NCI-H146 treated with DMSO at 0.1 percent for 48 hours (cell line): ENCODE measurements around the gene MYO18B.

Experiments used
- DNase-seq: peaks from one replicate; lab custom pipeline; 2025; ENCODE audit not compliant: unreplicated experiment; lab: John Stamatoyannopoulos, UW

Gene MYO18B

GRCh38 chr22:25847451-25847850 is 105.5 kb downstream of the MYO18B start:
- no peak for DNase-seq

- no peak for DNase-seq
These were observed 107.0 kb downstream of the MYO18B start for GRCh38 chr22:25848954-25849353.

- no peak for DNase-seq
These were observed 107.5 kb downstream of the MYO18B start for GRCh38 chr22:25849522-25849921.

GRCh38 chr22:25852223-25852622 is 110.2 kb downstream of the MYO18B start:
- no peak for DNase-seq

- no peak for DNase-seq
These were observed 111.1 kb downstream of the MYO18B start for GRCh38 chr22:25853078-25853477.

- DNase-seq: peak; percentile 56
These were observed 111.7 kb downstream of the MYO18B start for GRCh38 chr22:25853501-25854284.

GRCh38 chr22:25869771-25870170 is 127.8 kb downstream of the MYO18B start:
- DNase-seq: no peak

- DNase-seq: no peak
These were observed 132.3 kb downstream of the MYO18B start for GRCh38 chr22:25874327-25874726.

GRCh38 chr22:25875461-25875860 is 133.5 kb downstream of the MYO18B start:
- DNase-seq: peak; percentile 35

- no peak for DNase-seq
These were observed 134.9 kb downstream of the MYO18B start for GRCh38 chr22:25876871-25877270.

GRCh38 chr22:25878933-25879332 is 136.9 kb downstream of the MYO18B start:
- peak; percentile 67 for DNase-seq

- no peak for DNase-seq
These were observed 138.5 kb downstream of the MYO18B start for GRCh38 chr22:25880524-25880923.

GRCh38 chr22:25881210-25881755 is 139.3 kb downstream of the MYO18B start:
- DNase-seq: no peak

- DNase-seq: no peak
These were observed 140.4 kb downstream of the MYO18B start for GRCh38 chr22:25882360-25882759.

- no peak for DNase-seq
These were observed 141.6 kb downstream of the MYO18B start for GRCh38 chr22:25883482-25884033.

GRCh38 chr22:25884121-25884520 is 142.1 kb downstream of the MYO18B start:
- no peak for DNase-seq

- no peak for DNase-seq
These were observed 146.5 kb downstream of the MYO18B start for GRCh38 chr22:25888399-25889054.

GRCh38 chr22:25890651-25891050 is 148.7 kb downstream of the MYO18B start:
- DNase-seq: no peak

GRCh38 chr22:25892678-25893077 is 150.7 kb downstream of the MYO18B start:
- no peak for DNase-seq

- no peak for DNase-seq
These were observed 153.7 kb downstream of the MYO18B start for GRCh38 chr22:25895678-25896077.

GRCh38 chr22:25896098-25896497 is 154.1 kb downstream of the MYO18B start:
- no peak for DNase-seq

- DNase-seq: no peak
These were observed 154.6 kb downstream of the MYO18B start for GRCh38 chr22:25896592-25896991.
